Measurements from ENCODE around the gene PHIP. TPM values are rescaled to one million over a fixed set of nuclear protein-coding genes. Genes with fewer than 3 reads are reported as not detected.

The PHIP gene
- total RNA-seq, 1 donor from 2014 or later = 44.6 TPM

GRCh38 chr6:78984225-78984950 lies 93.7 kb downstream of the PHIP start:
- TF ChIP-seq CTCF (conservative IDR thresholded peaks at IDR 0.05) = no peak
- H3K36me3 Mint-ChIP-seq = peaks cover 44% of the 10 kb centered on the region
- no peaks in the 10 kb centered on the region for H3K9me3 Mint-ChIP-seq
- no peak overlapping the region for H3K4me3 Mint-ChIP-seq
- H3K27me3 Mint-ChIP-seq = no peaks in the 10 kb centered on the region
- no peak for DNase-seq (ENCODE audit: extremely low spot score, unreplicated experiment)
- no peaks in the 10 kb centered on the region for H3K4me1 Mint-ChIP-seq (ENCODE audit: unreplicated experiment)
- H3K27ac Mint-ChIP-seq = no peak overlapping the region

- H3K4me1 Mint-ChIP-seq (ENCODE audit: unreplicated experiment) = no peaks in the 10 kb centered on the region
- no peak for TF ChIP-seq CTCF (conservative IDR thresholded peaks at IDR 0.05)
- H3K27ac Mint-ChIP-seq = no peak overlapping the region
- H3K4me3 Mint-ChIP-seq = no peak overlapping the region
- no peaks in the 10 kb centered on the region for H3K27me3 Mint-ChIP-seq
- DNase-seq (ENCODE audit: extremely low spot score, unreplicated experiment) = no peak
- H3K36me3 Mint-ChIP-seq = peaks cover 48% of the 10 kb centered on the region
- no peaks in the 10 kb centered on the region for H3K9me3 Mint-ChIP-seq
Observed at GRCh38 chr6:78967191-78967590, 110.9 kb downstream of the PHIP start.

GRCh38 chr6:78966542-78966941 lies 111.5 kb downstream of the PHIP start:
- H3K9me3 Mint-ChIP-seq = no peaks in the 10 kb centered on the region
- no peak for TF ChIP-seq CTCF (conservative IDR thresholded peaks at IDR 0.05)
- DNase-seq (ENCODE audit: extremely low spot score, unreplicated experiment) = no peak
- peaks cover 54% of the 10 kb centered on the region for H3K36me3 Mint-ChIP-seq
- no peak overlapping the region for H3K27ac Mint-ChIP-seq
- H3K4me1 Mint-ChIP-seq (ENCODE audit: unreplicated experiment) = no peaks in the 10 kb centered on the region
- no peaks in the 10 kb centered on the region for H3K27me3 Mint-ChIP-seq
- no peak overlapping the region for H3K4me3 Mint-ChIP-seq

GRCh38 chr6:78962448-78962847 lies 115.6 kb downstream of the PHIP start:
- DNase-seq (ENCODE audit: extremely low spot score, unreplicated experiment) = no peak
- H3K4me3 Mint-ChIP-seq = no peak overlapping the region
- no peaks in the 10 kb centered on the region for H3K4me1 Mint-ChIP-seq (ENCODE audit: unreplicated experiment)
- TF ChIP-seq CTCF (conservative IDR thresholded peaks at IDR 0.05) = no peak
- H3K9me3 Mint-ChIP-seq = no peaks in the 10 kb centered on the region
- H3K36me3 Mint-ChIP-seq = peaks cover 56% of the 10 kb centered on the region
- H3K27me3 Mint-ChIP-seq = no peaks in the 10 kb centered on the region
- H3K27ac Mint-ChIP-seq = no peak overlapping the region

GRCh38 chr6:78954740-78955139 lies 123.3 kb downstream of the PHIP start:
- Mint-ChIP-seq H3K9me3 (peaks cover 16% of the 10 kb centered on the region), H3K27ac (no peak overlapping the region), H3K27me3 (no peaks in the 10 kb centered on the region), H3K4me3 (no peak overlapping the region), H3K36me3 (peaks cover 66% of the 10 kb centered on the region), H3K4me1 (ENCODE audit: unreplicated experiment) (no peaks in the 10 kb centered on the region)
- TF ChIP-seq CTCF (conservative IDR thresholded peaks at IDR 0.05) = no peak
- DNase-seq (ENCODE audit: extremely low spot score, unreplicated experiment) = no peak
